B cell (primary cell): Measurements from ENCODE around the gene RAB6A.
"Not testable (repeated sequence)": the region's sequence is repeated elsewhere in the genome, so short reads cannot be mapped to it uniquely, and the experiment has no call there.

Experiments used
- EZH2 ChIP-seq: IDR thresholded peaks from 2 replicates; pipeline ENCODE4 v1.6.1; 2012; ENCODE audit warnings: borderline replicate concordance, low read depth, mild to moderate bottlenecking, moderate library complexity, low read length; ENCODE audit not compliant: insufficient read depth, poor library complexity, severe bottlenecking
- TF ChIP-seq, protein P1 (sequence below): fragments of 200-600 bp; IDR thresholded peaks from one replicate; pipeline ENCODE4 v1.8.0; 2022; ENCODE audit warnings: antibody characterized with exemption, mild to moderate bottlenecking

DNA sequence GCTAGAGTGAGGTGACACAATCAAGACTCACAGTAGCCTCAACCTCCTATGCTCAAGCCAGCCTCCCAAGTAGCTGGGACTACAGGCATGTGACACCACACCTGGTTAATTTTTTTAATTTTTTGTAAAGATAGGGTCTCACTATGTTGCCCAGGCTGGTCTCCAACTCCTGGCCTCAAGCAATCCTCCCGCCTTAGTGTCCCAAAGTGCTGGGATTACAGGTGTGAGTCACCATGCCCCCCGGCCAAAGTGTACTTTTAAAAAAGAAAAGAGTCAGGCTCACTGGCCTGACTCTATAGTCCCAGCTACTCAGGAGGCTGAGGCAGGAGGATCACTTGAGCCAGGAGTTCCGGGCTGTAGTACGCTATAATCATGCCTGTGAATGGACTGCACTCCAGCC is 10.0 kb downstream of the RAB6A start:
- TF ChIP-seq, protein P1, sequence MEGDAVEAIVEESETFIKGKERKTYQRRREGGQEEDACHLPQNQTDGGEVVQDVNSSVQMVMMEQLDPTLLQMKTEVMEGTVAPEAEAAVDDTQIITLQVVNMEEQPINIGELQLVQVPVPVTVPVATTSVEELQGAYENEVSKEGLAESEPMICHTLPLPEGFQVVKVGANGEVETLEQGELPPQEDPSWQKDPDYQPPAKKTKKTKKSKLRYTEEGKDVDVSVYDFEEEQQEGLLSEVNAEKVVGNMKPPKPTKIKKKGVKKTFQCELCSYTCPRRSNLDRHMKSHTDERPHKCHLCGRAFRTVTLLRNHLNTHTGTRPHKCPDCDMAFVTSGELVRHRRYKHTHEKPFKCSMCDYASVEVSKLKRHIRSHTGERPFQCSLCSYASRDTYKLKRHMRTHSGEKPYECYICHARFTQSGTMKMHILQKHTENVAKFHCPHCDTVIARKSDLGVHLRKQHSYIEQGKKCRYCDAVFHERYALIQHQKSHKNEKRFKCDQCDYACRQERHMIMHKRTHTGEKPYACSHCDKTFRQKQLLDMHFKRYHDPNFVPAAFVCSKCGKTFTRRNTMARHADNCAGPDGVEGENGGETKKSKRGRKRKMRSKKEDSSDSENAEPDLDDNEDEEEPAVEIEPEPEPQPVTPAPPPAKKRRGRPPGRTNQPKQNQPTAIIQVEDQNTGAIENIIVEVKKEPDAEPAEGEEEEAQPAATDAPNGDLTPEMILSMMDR, result not testable (repeated sequence)
- not testable (repeated sequence) for TF ChIP-seq EZH2
